ENCODE measurements around the gene PTPRD.
"Not testable (repeated sequence)": the region's sequence is repeated elsewhere in the genome, so short reads cannot be mapped to it uniquely, and the experiment has no call there.

Gene PTPRD

DNA sequence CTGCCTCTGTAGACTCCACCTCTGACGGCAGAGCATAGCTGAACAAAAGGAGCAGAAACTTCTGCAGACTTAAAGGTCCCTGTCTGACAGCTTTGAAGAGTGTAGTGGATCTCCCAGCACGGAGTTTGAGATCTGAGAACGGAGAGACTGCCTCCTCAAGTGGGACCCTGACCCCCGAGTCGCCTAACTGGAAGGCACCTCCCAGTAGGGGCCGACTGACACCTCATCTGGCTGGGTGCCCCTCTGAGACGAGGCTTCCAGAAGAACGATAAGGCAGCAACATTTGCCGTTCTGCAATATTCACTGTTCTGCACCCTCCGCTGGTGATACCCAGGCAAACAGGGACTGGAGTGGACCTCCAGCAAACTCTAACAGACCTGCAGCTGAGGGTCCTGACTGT is 1186.3 kb downstream of the PTPRD start:
- DNase-seq = not testable (repeated sequence)

DNA sequence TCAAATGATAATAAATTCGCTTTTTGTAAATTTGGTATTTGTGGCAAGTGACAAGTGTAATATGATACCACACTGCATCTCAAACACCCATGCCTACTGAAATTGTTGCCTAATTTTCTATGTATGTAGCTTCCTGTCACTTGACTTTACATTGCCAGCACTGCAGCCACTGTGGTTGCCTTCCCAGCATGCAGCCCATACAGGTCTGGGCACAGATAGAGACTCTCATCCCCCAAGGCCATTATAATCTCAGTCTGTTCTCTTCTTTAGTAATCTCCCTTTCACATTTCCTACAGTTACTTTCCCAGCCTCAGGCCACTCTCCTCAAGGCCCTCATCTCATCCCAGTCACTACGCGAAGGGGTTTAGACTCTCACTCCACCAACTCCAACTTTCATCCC is 1200.6 kb downstream of the PTPRD start:
- DNase-seq = no peak

DNA sequence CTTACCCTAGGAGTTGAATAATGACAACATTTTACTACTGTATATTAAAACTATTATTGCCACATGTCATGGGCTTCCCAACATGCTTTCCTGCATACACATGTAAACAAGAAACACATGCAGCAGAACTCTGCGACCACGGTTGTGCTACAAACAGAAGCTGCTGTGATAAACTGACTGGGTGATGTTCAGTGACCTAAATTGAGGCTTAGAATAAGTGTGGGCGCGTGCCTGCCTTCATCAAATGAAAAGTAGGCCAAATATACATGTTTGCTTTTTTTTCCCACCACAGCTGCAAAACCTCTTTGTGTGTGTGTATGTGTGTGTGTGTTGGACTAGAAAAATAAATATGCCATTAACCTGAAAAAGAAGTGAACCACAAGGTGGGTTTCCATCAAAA is 1202.1 kb downstream of the PTPRD start:
- DNase-seq = no peak

DNA sequence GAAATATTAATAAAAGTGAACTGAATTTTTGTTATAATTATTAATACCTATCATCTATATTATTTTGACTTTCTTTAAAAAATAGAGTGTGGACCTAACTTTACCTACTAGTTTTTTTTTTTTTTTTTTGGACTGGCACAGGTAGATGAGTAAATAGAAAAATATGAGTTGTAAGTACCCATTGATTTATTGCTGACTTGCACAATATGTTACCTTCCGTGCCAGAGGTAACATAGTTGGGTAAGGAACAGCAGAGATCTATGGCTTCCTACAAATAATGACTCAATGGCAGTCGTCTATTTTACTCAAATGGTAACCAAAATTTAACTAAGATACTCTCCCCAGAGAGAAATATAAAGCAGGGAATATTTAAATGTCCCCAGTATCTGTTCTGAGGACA is 1212.8 kb downstream of the PTPRD start:
- DNase-seq = no peak

DNA sequence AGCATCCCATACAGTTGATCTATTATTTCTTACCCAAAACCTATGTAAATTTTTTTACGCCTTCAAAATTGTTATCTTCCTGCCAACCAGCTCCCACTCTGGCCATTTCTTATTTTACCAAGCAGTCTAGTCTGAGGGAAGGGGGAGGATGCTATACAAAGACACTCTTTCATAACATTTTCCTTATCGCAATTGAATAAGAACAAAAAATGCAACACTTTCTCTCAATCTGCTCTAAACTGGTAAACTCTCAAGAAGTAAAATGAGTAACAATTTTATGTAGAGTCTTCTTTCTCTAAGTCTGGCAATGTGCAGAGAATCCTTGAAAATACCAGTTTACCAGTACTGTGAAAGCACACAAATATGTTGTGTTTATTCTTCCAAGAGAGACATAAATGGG is 1216.3 kb downstream of the PTPRD start:
- no peak for DNase-seq

DNA sequence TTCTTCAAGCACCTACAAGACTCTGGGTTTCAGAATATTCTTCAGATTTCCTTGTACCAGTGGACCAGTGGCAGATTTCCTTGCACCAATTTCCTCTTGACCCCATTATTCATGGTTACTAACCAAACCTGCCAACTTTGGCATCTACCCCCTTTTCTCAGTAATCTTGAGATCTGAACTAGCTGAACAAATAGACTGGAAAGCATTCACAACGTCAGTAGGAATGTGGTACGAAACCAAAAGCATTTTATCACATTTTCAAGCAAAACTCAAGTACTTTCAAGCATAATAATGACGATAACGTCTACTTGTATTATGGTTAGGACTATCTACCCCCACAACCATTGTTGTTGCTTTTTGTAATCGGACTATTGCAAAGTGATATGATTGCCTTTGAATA is 1217.3 kb downstream of the PTPRD start:
- DNase-seq = no peak

DNA sequence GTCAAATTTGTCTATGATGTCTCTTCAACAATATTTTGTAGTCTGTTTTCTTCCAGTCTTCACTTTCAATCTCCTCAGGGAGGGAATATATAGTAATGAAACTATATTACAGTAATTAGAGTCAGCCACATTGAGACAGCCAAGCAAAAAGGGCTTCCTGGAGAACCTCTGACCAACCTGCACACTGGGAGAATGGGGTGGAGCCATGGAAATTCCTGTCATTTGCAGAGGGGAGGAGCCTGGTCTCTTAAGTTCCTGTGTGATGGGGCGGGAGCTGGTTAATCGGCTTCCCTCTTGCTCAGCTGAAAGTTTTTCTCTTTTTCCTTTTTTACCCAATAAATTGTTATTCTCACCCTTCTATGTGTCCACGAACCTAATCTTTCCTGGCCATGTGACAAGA is 1220.0 kb downstream of the PTPRD start:
- no peak for DNase-seq

DNA sequence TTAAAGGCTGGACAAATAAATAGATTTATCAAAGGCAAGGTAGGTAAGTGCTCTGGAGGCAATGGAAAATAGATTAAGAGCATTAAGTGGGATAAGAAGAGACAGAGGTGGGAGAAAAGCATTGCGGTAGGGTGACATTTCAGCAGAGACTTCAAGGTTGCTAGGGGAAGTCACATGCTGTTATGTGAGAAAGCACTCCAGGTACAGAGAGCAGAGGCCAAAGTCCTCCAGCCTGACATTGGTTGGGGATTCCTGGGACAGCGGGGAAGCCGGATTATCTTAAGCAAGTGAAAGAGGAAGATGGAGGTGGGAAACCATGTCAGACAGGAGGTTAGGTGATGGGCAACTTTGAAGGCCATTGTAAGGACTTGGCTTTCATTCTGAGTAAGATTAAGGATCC is 1222.9 kb downstream of the PTPRD start:
- DNase-seq = no peak

DNA sequence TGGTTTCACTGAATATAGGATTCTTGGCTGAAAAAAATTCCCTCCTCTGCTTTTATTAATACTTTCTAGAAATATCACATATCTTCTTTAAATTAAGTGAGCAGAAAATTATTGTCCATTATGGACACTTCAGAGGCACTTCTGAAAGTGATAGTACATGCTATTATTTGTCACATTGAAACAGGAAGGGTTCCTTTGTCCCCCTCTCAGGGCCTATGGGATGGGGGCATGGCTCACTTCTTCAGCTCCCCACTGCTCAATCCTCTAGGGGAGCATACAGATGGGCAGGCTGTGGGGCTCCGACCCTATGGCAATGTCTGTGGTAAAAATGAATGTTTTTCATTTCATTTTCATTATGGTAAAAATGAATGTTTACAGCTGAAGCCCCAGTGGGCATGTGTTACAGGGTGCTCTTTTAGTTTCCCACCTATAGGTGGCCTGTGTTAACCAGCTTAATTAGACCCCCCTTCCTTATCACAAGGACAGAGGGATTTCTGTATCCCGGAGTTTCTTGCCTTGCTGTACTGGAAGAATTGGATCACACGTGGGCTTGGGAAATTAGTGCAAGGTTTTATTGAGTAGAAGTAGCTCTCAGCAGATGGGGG is 1225.2 kb downstream of the PTPRD start:
- no peak for DNase-seq

DNA sequence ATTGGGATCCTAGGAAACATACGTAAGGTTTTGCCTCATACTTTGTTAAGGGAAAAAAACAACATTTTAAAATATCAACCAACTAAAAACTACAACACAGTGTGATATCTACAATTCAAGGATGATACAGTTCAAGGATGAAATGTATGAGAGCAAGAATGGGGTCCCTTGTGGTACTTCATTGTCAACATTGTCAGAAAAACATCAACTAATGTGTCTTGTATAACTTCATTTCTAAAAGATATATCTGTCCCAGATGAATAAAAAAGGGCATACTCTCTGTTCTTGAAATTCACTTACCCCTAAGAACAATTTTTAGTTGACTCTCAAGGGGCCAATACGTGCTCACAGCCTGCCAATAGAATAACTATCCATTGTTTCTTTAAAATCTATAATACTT is 1250.5 kb downstream of the PTPRD start:
- DNase-seq = no peak

DNA sequence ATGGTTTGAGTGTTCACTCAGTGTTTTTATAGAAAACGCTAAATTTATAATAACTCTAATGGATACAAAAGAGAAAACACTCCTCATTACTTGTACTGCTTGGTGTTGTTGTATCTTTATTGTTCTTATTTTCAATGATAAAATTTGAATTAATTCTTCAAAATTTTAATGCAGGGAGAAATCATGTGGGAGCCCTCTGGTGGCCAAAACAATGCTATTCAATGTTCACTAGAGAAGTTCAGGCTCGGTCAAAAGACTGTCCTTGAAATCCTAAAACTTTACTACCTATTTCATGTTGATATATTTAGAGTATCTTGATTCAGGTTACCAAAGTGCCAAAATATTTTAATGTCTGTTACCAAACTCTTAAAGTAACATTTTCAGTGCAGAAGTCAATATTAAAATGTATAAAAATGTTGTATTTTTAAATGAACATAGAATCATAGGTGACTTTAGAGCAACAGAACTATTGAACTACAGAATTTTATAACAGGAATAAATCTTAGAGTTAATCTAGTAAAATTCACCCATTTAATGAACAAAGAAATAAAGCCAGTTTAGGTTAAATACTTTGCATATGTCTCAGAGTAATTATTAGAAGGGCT is 1259.8 kb downstream of the PTPRD start:
- no peak for DNase-seq

DNA sequence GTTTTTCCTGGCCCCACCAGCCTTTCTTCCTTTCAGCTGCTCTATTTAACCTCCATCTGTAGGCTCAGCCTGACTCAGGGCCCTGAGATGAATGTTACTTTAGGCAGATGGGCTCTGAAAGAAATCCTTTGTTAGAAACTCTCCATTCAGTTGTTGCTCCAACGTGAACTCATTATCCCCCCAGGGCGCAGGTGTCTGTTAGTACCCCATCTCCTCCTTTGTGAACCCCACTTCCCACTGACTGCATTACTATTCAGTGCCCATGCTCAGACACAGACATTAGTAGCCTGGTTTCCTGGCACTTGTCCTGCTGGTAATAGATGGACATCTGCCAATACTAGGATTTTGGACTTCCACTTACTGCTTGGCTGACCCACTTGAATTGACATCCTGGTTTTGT is 1271.6 kb downstream of the PTPRD start:
- DNase-seq = no peak

DNA sequence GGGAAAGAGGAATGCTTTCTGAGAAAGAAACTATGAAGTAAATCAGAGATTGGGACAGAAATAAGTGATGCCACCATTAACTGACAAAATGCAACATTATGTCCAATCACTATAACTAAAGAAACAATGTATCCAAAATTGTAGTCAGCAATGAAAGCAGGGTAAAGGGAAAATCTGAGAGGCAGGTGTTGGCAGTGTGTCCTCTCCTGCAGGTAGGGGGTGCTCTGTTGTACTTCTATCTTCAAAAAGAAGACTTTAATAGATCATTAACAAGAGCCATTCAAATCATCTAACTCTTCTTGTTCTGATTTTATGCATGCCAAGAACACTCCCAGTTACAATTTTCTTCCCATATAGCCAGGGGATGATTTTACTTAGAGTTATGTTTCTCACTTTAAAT is 1275.7 kb downstream of the PTPRD start:
- DNase-seq = no peak

DNA sequence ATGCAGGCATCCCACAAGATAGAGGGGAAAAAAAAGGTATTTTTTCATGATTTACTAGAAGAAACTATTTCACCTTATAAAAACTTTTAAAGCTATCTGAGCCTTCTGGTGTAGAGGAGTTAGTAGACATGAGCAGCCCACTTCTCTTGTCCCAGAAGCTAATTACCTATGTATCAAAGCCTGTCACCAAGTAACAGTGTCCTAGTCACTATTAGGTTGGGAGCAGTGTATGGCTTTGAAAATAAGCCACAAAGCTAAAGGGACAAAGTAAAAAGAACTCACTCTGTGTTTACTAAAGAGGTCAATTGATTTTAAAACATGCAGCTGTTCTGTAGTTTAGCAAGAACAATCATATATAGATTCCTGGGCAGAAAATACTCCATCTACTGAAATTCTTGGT is 1286.1 kb downstream of the PTPRD start:
- DNase-seq = no peak

DNA sequence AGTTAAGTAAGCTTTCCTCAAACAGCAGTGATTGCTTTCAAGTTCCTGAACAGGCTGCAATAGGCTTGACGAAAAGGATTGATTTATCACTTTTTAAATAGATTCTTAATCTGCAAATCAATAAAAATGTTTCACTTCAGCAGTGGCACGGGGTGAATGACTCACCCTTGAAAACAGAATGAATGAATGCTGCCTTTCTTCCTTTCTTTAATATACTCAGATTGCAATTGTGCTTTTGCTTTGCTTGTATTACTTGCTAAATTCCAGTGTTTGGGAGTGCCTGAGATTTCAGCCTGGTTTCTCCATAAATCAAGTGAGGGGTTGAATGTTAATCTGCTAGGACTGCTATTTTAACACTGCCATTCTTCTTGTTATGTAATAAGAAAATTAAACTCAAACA is 1293.8 kb downstream of the PTPRD start:
- no peak for DNase-seq

DNA sequence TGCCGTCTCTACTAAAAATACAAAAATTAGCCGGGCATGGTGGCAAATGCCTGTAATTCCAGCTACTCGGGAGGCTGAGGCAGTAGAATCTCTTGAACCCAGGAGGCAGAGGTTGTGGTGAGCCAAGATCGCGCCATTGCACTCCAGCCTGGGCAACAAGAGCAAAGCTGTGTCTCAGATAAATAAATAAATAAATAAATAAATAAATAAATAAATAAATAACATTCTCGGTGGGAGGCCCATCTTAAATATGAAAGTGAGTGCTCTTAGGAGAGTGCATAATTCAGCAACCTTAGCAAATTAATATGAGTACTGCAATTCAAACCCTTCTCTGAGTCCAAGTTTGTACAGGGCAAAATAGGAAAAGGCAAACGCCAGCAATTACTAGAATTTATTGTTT is 1302.1 kb downstream of the PTPRD start:
- DNase-seq = not testable (repeated sequence)

DNA sequence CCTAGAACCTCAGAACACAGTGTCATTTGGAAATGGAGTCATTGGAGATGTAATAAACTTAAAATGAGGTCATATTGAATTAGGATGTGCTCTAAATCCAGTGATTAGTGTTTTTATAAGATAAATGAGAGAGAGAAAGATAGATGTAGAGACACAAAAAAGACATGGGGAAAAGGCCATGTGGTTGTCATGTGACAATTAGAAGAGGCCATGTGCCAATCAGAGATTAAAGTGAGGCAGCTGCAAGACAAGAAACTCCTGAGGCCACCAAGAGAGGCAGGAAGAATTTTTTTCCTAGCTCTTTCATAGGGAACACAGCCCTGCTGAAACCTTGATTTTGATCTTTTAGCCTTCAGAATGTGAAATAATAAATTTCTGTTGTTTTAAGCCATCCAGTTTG is 1307.2 kb downstream of the PTPRD start:
- DNase-seq = no peak

DNA sequence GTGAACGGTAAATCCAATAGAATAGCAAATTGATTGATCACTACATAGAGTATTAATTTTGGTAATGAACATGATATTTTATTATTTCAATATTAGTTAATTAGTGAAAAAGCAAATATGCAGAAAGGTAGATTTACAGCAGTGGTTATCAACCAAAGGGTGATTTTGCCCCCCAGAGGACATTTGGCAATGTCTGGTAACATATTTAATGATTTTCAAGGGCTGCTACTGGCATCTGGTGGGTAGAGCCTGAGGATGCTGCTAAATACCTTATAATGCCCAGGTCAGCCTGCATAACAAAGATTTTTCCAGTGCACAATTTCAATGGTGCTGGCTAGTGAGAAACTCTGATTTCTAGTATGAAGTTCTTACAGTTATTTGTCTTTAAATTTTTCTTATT is 1313.7 kb downstream of the PTPRD start:
- no peak for DNase-seq

DNA sequence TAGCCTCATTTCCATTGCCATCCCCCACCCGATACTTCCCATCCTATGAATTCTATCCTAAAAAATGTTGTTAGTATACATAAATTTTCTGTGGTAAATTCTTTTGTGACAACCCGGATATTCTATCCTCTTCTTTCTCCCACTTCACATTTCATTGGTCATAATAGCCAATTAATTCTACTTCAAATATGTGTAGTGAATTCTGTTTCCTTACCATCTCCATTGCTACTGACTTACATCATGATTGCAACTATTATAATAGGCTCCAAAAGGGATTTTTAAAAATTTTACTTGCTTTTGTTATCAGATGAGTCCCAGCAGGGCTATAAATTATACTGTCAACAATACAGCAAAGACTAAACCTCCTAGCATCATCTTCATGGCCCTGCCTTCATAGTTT is 1326.8 kb downstream of the PTPRD start:
- no peak for DNase-seq

DNA sequence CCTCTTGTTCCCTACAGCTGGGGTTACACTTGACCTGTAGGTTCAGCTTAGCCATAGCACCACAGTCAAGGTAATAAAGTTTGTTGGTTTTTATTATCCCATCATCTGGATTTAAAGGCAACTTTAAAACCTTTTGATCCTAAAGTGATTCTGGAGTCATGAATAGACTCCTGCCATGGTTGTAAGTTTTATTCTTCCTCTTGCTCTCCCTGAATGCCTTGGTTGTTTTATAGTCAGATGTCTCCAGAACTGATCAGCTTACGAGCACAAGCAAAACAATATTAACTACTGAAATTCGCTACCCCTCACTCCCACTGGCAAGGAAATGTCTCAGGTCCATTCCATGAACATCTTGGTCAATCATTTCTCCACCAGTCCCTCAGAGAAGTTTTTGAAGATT is 1328.6 kb downstream of the PTPRD start:
- no peak for DNase-seq

DNA sequence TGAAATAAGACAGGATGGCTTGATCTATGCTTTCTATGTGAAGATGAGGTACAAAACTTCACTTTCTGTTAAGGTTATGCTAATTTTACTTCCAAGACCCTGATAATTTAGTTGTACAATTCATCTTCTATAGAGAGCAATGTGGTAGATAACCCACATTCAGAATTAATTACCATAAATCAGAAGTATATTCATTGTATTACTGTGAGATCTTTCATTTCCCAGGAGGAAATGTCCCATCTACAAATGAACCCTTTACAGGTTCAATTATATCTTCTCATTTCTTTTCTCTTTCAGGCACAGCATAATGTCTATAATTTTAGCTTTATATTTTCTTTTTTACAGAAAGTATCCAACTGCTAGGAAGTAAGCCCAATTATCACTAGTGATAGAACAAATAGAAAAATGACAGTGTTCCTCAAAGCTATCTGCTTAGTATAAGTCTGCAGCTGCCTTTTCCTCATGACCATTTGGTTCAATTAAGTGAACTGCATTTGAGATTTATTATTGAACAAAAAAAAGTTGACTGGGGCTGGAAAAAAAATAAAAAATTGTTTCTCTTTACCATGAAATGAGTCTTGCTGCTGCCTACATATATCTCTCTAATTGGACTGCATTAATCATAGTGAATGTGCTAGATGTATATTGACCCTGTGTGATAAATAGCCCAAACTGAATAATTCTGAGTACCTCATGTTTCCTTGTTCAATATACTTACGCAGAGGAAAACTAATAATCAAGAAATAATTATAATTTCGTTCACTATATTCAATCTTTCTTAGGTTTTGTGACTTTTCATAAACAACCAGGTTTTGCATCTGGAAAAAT is 1329.4 kb downstream of the PTPRD start:
- DNase-seq = no peak

DNA sequence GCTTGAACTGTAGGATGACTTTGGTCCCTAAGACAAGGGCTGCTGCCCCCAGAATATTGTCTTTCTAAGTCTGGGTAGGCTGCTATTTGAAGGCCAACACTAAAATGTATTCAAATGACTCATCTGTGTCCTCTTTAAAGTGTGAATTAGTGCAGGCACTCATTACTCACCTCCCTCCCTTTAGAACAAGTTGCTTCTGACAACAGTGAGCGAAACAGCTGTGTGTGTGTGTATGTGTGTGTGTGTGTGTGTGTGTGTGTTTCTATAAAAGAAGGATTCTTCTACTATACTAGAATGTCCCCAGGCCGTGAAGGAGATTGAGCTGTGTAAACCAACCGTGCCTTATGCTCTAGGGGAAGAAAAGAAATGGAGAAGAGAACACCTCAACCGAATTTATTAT is 1337.2 kb downstream of the PTPRD start:
- DNase-seq = no peak

DNA sequence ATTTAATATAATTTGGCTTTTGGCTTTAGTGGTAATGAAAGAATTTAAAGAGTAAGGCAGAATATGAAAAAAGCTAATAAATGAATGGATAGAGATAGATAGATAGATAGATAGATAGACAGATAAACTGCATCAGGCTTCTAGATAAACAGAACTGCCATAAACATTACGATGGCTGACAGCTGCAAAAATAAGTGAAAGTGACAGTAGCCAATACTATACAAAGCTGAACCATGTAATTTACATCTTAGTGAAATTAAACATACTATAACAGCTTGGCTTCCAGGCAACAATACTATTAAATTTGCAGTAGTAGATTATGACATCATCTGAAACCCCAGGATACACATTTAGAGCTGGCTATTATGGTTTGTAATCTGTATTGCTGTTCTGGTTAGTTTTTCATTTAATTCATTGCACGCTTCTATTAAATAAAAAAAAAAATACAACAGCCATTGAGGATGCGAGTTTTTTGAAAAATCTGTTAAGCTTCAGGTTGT is 1354.8 kb downstream of the PTPRD start:
- DNase-seq = no peak

DNA sequence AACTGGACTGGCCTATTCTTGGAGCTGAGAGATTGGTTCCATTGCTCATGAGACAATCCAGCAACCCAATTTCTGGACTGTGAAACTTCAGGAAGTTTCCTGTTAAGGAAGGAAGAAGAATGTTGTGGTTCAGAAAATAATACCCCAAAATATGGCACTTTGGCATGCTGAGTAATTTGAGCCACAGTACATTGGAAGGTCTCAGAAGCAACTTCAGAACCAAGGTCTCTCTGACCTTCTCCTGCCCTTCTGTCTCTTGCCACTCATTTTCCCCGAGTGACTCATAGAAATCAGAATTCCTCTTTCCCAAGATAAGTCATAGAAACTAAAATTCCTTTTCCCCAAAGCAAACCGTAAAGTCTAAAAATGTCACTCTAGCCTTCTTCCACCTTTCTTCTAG is 1366.1 kb downstream of the PTPRD start:
- no peak for DNase-seq
